ENCODE results near the gene BATF.

BATF gene

GRCh38 chr14:75562089-75562488, 39.8 kb downstream of the BATF start:
- no peak for DNase-seq (ENCODE audit: low read depth)
- in situ Hi-C loops (cut with HindIII; ENCODE audit: low sequenced_read_pairs) = no loop called here
- no peak for TF ChIP-seq CTCF (IDR thresholded peaks at IDR 0.05; ENCODE audit: low read depth, low read length, missing control alignments)
- no peak overlapping the region for H3K4me3 ChIP-seq (ENCODE audit: low read depth, low read length)

GRCh38 chr14:75562489-75562888, 40.2 kb downstream of the BATF start:
- TF ChIP-seq CTCF (IDR thresholded peaks at IDR 0.05; ENCODE audit: low read depth, low read length, missing control alignments) = no peak
- no peak overlapping the region for H3K4me3 ChIP-seq (ENCODE audit: low read depth, low read length)
- no peak for DNase-seq (ENCODE audit: low read depth)
- in situ Hi-C loops (cut with HindIII; ENCODE audit: low sequenced_read_pairs) = no loop called here

GRCh38 chr14:75563931-75564330, 41.7 kb downstream of the BATF start:
- H3K4me3 ChIP-seq (ENCODE audit: low read depth, low read length) = no peak overlapping the region
- no peak for DNase-seq (ENCODE audit: low read depth)
- in situ Hi-C loops (cut with HindIII; ENCODE audit: low sequenced_read_pairs) = no loop called here
- TF ChIP-seq CTCF (IDR thresholded peaks at IDR 0.05; ENCODE audit: low read depth, low read length, missing control alignments) = no peak

GRCh38 chr14:75565056-75565455, 42.8 kb downstream of the BATF start:
- in situ Hi-C loops (cut with HindIII; ENCODE audit: low sequenced_read_pairs) = no loop called here
- no peak overlapping the region for H3K4me3 ChIP-seq (ENCODE audit: low read depth, low read length)
- no peak for DNase-seq (ENCODE audit: low read depth)
- TF ChIP-seq CTCF (IDR thresholded peaks at IDR 0.05; ENCODE audit: low read depth, low read length, missing control alignments) = no peak

- no peak for TF ChIP-seq CTCF (IDR thresholded peaks at IDR 0.05; ENCODE audit: low read depth, low read length, missing control alignments)
- in situ Hi-C loops (cut with HindIII; ENCODE audit: low sequenced_read_pairs) = no loop called here
- no peak overlapping the region for H3K4me3 ChIP-seq (ENCODE audit: low read depth, low read length)
- DNase-seq (ENCODE audit: low read depth) = no peak
Measured at GRCh38 chr14:75566321-75566720, 44.1 kb downstream of the BATF start.

- in situ Hi-C loops (cut with HindIII; ENCODE audit: low sequenced_read_pairs) = no loop called here
- TF ChIP-seq CTCF (IDR thresholded peaks at IDR 0.05; ENCODE audit: low read depth, low read length, missing control alignments) = no peak
- DNase-seq (ENCODE audit: low read depth) = no peak
- H3K4me3 ChIP-seq (ENCODE audit: low read depth, low read length) = no peak overlapping the region
Measured at GRCh38 chr14:75566752-75567151, 44.5 kb downstream of the BATF start.

- TF ChIP-seq CTCF (IDR thresholded peaks at IDR 0.05; ENCODE audit: low read depth, low read length, missing control alignments) = no peak
- DNase-seq (ENCODE audit: low read depth) = no peak
- in situ Hi-C loops (cut with HindIII; ENCODE audit: low sequenced_read_pairs) = no loop called here
- H3K4me3 ChIP-seq (ENCODE audit: low read depth, low read length) = no peak overlapping the region
Measured at GRCh38 chr14:75568140-75568539, 45.9 kb downstream of the BATF start.

All from astrocyte of the cerebellum (primary cell).